K562 (cell line): ENCODE results near the gene TYR. TPM values are rescaled to one million over a fixed set of nuclear protein-coding genes. Genes with fewer than 3 reads are reported as not detected.
"Not testable (repeated sequence)": the region's sequence is repeated elsewhere in the genome, so short reads cannot be mapped to it uniquely, and the experiment has no call there.

ENCODE experiments used
- ATAC-seq: fragments of 200-7000 bp; cut with Tn5 transposase; 3 replicates; pipeline ENCODE4 v1.9.1; 2020; ENCODE audit warnings: moderate library complexity
- BruUV-seq: library from RNA; stranded (reverse); fragments of 400-500 nt; replicated peaks from 2 replicates; lab custom pipeline; 2021; lab: Mats Ljungman, UMichigan
- CTCF ChIA-PET: fragments of 300-600 bp; formaldehyde crosslinking; extraction: SDS; loops from one replicate; lab custom pipeline; 2021; ENCODE audit warnings: low intra/inter-chr PET ratio; lab: Yijun Ruan, JAX
- POLR2A ChIA-PET: fragments of 300-600, 350-650 bp; sonication (Branson Sonifier 250); formaldehyde crosslinking; extraction: SDS; loops from one replicate; lab custom pipeline; 2021; ENCODE audit warnings: antibody characterized with exemption, inconsistent platforms; lab: Yijun Ruan, JAX
- DNase-seq, 4 experiments: peaks; one replicate each; pipeline versions ENCODE4 v3.0.0 to v3.0.0-alpha.2; 2011 to 2018; ENCODE audit warnings: low spot score in 3 of 4, mixed read lengths in 3 of 4; ENCODE audit errors: extremely low read depth in 1 of 4
- FAIRE-seq: peaks from 2 replicates; lab custom pipeline; 2011; peaks lifted over from hg19 to GRCh38; lab: Jason Lieb, UNC
- H2AFZ ChIP-seq: 2 replicates; pipeline ENCODE4 v1.6.0; 2011; ENCODE audit warnings: low read depth, low read length, control low read depth, inconsistent platforms
- H3K27ac ChIP-seq: fragments of 200-600 bp; 3 replicates; pipeline ENCODE4 v1.8.0; 2011; ENCODE audit warnings: low read depth, mild to moderate bottlenecking, control low read depth, inconsistent platforms, low read length, moderate library complexity, mixed read lengths; ENCODE audit errors: extremely low read depth
- H3K27me3 ChIP-seq, 2 experiments: fragments of 300-600 bp in 1 of 2; 2 replicates in 1 of 2; 3 replicates in 1 of 2; pipeline versions ENCODE4 v1.6.0 to v1.8.0; 2011; ENCODE audit warnings: inconsistent platforms in 2 of 2, low read length in 2 of 2, mild to moderate bottlenecking in 1 of 2, mixed read lengths in 1 of 2, moderate library complexity in 1 of 2; ENCODE audit not compliant: control insufficient read depth in 2 of 2, insufficient read depth in 2 of 2
- H3K36me3 ChIP-seq: fragments of 300-600 bp; 3 replicates; pipeline ENCODE4 v1.8.0; 2011; ENCODE audit warnings: mild to moderate bottlenecking, low read length, inconsistent platforms; ENCODE audit not compliant: control insufficient read depth, insufficient read depth
- H3K4me1 ChIP-seq, 2 experiments: fragments of 200-600 bp in 1 of 2; replicated peaks in 1 of 2; 2 replicates in 1 of 2; 3 replicates in 1 of 2; pipeline versions ENCODE4 v1.5.1 to v1.8.0; 2011; ENCODE audit warnings: inconsistent platforms in 2 of 2, low read length in 2 of 2, mild to moderate bottlenecking in 1 of 2, mixed read lengths in 1 of 2, moderate library complexity in 1 of 2; ENCODE audit not compliant: control insufficient read depth in 2 of 2, insufficient read depth in 2 of 2
- H3K4me2 ChIP-seq: 2 replicates; pipeline ENCODE4 v1.6.1; 2011; ENCODE audit warnings: low read length, control low read depth, inconsistent platforms, mixed read lengths; ENCODE audit not compliant: insufficient read depth
- H3K4me3 ChIP-seq: fragments of 200-600 bp; sonication (generic), shearing (Covaris generic); 2 replicates; pipeline ENCODE4 v1.5.1; 2016; ENCODE audit warnings: control low read depth, inconsistent platforms
- H3K79me2 ChIP-seq: fragments of 200-600 bp; 3 replicates; pipeline ENCODE4 v1.8.0; 2011; ENCODE audit warnings: low read length, inconsistent platforms; ENCODE audit not compliant: control insufficient read depth, insufficient read depth
- H3K9ac ChIP-seq, 2 experiments: 2 replicates each; pipeline versions ENCODE4 v1.6.0 to v1.6.1; 2011; ENCODE audit warnings: low read depth in 2 of 2, low read length in 2 of 2, control low read depth in 1 of 2, inconsistent platforms in 1 of 2, mild to moderate bottlenecking in 1 of 2, mixed read lengths in 1 of 2; ENCODE audit not compliant: insufficient read depth in 1 of 2
- H3K9me1 ChIP-seq: one replicate; pipeline ENCODE4 v1.6.0; 2011; ENCODE audit warnings: inconsistent platforms, mild to moderate bottlenecking, low read length, moderate library complexity; ENCODE audit not compliant: control insufficient read depth, insufficient read depth
- H3K9me3 ChIP-seq: replicated peaks from 2 replicates; pipeline ENCODE4 v1.5.1; 2011; ENCODE audit warnings: low read depth, low read length, inconsistent platforms; ENCODE audit not compliant: control insufficient read depth, insufficient read depth
- H4K20me1 ChIP-seq: replicated peaks from 2 replicates; pipeline ENCODE4 v1.6.1; 2011; ENCODE audit warnings: low read length, inconsistent platforms, mixed read lengths; ENCODE audit not compliant: control insufficient read depth, insufficient read depth
- CEBPB ChIP-seq: fragments of 450-650 bp; IDR thresholded peaks from 2 replicates; pipeline ENCODE4 v1.6.1; 2016; ENCODE audit warnings: missing genetic modification characterization, missing compliant biosample characterization
- CEBPG ChIP-seq, 3 experiments: fragments of 200-800 bp in 1 of 3; sonication (Bioruptor generic) in 1 of 3; sonication (generic) in 1 of 3; formaldehyde crosslinking in 1 of 3; IDR thresholded peaks in 2 of 3; conservative IDR thresholded peaks in 1 of 3; 2 replicates each; pipeline versions ENCODE4 v1.6.1 to v1.8.0; 2016 to 2022; ENCODE audit warnings: missing compliant biosample characterization in 2 of 3, missing genetic modification characterization in 2 of 3, mild to moderate bottlenecking in 1 of 3, missing genetic modification reagents in 1 of 3
- PYGO2 ChIP-seq: fragments of 450-650 bp; IDR thresholded peaks from 2 replicates; pipeline ENCODE4 v1.6.1; 2016; ENCODE audit warnings: mild to moderate bottlenecking, missing genetic modification characterization, moderate library complexity, missing compliant biosample characterization
- SMARCA5 ChIP-seq: fragments of 450-650 bp; IDR thresholded peaks from 2 replicates; pipeline ENCODE4 v1.6.1; 2016
- WGBS: fragments of 100-300 bp; shearing (Covaris generic); methylation state at CpG from one replicate; pipeline ENCODE4 v1.1.6; 2016; ENCODE audit warnings: low coverage, mixed read lengths; ENCODE audit not compliant: insufficient coverage; ENCODE audit errors: missing lambda C conversion rate; 5-methylcytosine and 5-hydroxymethylcytosine counted together
- in situ Hi-C: fragments of 300-500 bp; cut with MboI; formaldehyde crosslinking; loops from 4 replicates; pipeline ENCODE4 v1.15.0; 2018; ENCODE audit warnings: inconsistent platforms, mixed read lengths
- intact Hi-C: fragments of 100-400 bp; cut with micrococcal nuclease; formaldehyde crosslinking; loops from 2 replicates; pipeline ENCODE4 v1.14.2; 2022
- polyA plus RNA-seq, 8 experiments: library from polyadenylated mRNA; depleted of rRNA in 4 of 8; stranded (reverse) in 5 of 8; unstranded in 3 of 8; fragments of >200 nt; fragmentation: Nextera tagmentation in 2 of 8; fragmentation: Illumina TruSeq in 1 of 8; extraction: Ambion mirVana in 2 of 8; extraction: Trizol in 1 of 8; gene quantifications; 2 replicates each; pipeline versions ENCODE4 v1.2.1 to v1.2.3, GENCODE V29; 2011 to 2014; ENCODE audit warnings: inconsistent platforms in 1 of 8, missing spikeins in 1 of 8
- total RNA-seq, 7 experiments: library from RNA; depleted of rRNA in 6 of 7; stranded (reverse); fragments of >200 nt in 6 of 7; fragmentation: Illumina TruSeq in 2 of 7; extraction: Trizol in 2 of 7; gene quantifications; 2 replicates each; pipeline versions ENCODE4 v1.2.1 to v1.2.3, GENCODE V29; 2011 to 2021; ENCODE audit warnings: low replicate concordance in 1 of 7

Gene TYR
- total and polyA plus RNA-seq, 9 of the 15 experiments (the other 6 are each of a cell fraction or from before 2014, with no cell fraction given), result not detected

DNA sequence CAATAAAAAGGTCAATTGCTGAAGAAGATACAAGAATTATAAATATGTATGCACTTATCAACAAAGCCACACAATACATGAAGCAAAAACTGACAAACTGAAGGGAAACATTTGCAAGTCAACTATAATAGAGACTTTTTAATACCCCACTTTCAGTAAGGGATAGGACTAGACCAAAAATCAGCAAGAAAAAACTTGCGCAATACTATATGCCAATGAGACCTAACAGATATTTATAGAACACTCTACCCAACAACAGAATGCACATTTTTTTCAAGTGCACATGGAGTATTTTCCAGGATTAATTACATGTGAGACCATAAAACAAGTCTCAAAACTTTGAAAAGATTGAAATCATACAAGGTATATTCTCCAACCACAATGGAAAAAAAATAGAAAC is 83.8 kb downstream of the TYR start:
- H3K36me3 ChIP-seq; H3K4me3 ChIP-seq; intact Hi-C loops; H3K79me2 ChIP-seq; BruUV-seq; H3K9me3 ChIP-seq; H3K4me2 ChIP-seq; in situ Hi-C loops; H3K27me3 ChIP-seq; H3K9ac ChIP-seq; H3K4me1 ChIP-seq; POLR2A ChIA-PET; H4K20me1 ChIP-seq; H2AFZ ChIP-seq; CTCF ChIA-PET; H3K9me1 ChIP-seq; FAIRE-seq; ATAC-seq; DNase-seq; H3K27ac ChIP-seq; TF ChIP-seq CEBPG (CRISPR knock-in tag; IDR thresholded peaks at IDR 0.05): not testable (repeated sequence)
- 10% methylated on average over 1 of the region's 1 CpG for WGBS
- peak; percentile 50 for TF ChIP-seq CEBPB (tag)
- TF ChIP-seq CEBPG (tag; conservative IDR thresholded peaks at IDR 0.05 in 1 of 2, IDR thresholded peaks at IDR 0.05 in 1 of 2), result peak in 1 of 2 experiments; percentile 77; a peak in 2 of 4 replicates

DNA sequence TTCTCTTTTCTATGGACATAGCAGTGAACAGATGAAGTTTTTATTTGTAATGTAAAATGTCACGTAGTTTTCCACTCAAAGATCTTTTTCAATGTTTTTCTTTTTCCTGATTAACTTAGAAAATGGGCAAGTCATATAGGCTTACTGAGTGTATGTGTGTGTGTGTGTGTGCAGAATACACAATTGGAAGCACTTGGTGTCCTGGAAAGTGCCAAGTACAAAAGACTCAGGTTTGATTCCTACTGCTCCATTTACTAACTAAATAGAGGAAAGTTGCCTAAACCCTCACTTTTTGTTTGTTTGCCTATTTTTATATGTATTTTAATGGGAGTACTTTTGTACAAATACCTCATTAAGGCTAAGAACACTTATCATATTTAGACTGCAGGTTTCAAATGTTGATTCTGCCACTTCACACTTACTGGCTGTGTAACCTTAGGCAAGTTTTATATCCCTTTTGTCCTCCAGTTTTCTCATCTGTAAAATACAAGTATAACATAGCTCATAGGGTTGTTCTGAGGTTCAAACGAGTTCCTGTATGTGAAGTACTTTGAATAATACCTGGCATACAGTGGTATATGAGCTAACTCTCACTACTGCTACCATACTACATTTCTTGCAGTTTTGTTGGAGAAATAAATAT is 90.1 kb downstream of the TYR start:
- no peak overlapping the region for H3K4me2 ChIP-seq
- H3K79me2 ChIP-seq, result no peaks in the 10 kb centered on the region
- no peak overlapping the region for H2AFZ ChIP-seq
- H3K36me3 ChIP-seq, result no peaks in the 10 kb centered on the region
- no TSS peak for BruUV-seq
- no peaks in the 10 kb centered on the region for H3K9me3 ChIP-seq
- ChIA-PET CTCF (no interaction called here), POLR2A (no interaction called here)
- ATAC-seq (no peak), FAIRE-seq (no peak), DNase-seq (no peak)
- WGBS, result 5% methylated on average over 2 of the region's 2 CpGs
- H3K4me3 ChIP-seq, result no peak overlapping the region
- H3K4me1 ChIP-seq, result no peaks in the 10 kb centered on the region
- no peaks in the 10 kb centered on the region for H3K9me1 ChIP-seq
- in situ Hi-C loops (no loop called here), intact Hi-C loops (no loop called here)
- TF ChIP-seq PYGO2 (tag) (no peak), SMARCA5 (no peak)
- no peaks in the 10 kb centered on the region for H4K20me1 ChIP-seq
- H3K27ac ChIP-seq, result no peak overlapping the region
- no peaks in the 10 kb centered on the region for H3K27me3 ChIP-seq
- no peak overlapping the region for H3K9ac ChIP-seq

DNA sequence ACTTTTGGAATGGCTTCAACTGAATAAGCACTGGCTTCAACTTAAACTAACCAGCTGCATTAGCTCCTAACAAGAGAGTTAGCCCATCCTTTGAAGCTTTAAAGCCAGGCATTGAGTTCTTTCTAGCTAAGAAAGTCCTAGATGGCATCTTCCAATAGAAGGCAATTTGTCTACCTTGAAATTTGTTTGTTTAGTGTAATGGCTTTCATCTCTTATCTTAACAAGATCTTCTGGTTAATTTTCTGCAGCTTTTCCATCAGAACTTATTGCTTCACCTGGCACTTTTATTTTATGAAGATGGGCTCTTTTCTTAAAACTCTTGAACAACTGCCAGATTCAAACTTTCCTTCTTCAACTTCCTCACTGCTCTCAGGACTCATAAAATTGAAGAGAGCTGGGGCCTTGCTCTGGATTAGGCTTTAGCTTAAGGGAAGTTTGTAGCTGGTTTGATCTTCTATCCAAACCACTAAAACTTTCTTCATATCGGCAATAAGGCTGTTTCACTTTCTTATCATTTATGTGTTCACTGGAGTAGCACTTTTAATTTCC is 94.9 kb downstream of the TYR start:
- H3K4me1 ChIP-seq, H3K36me3 ChIP-seq, H3K9ac ChIP-seq, BruUV-seq, in situ Hi-C loops, H3K9me1 ChIP-seq, DNase-seq, H3K27ac ChIP-seq, ATAC-seq, intact Hi-C loops, FAIRE-seq, H3K4me2 ChIP-seq, CTCF ChIA-PET, H2AFZ ChIP-seq, H3K9me3 ChIP-seq, H4K20me1 ChIP-seq, H3K79me2 ChIP-seq, H3K27me3 ChIP-seq, H3K4me3 ChIP-seq: not testable (repeated sequence)
- WGBS, result 0% methylated on average over 1 of the region's 1 CpG
- POLR2A ChIA-PET, result interaction anchor here (0.7 kb wide), 1 partner anchor 33 kb away, joined by 3 read pairs; no protein-coding TSS in a partner anchor
